Smooth muscle cell of the brain vasculature (primary cell): ENCODE data around the gene NUDT8.
A peak's percentile ranks its signal among the peaks of the same experiment; 100 is the strongest.

Experiments
- DNase-seq: peaks from one replicate; pipeline ENCODE4 v3.0.0-alpha.2; 2012; ENCODE audit warnings: low read depth, low spot score

NUDT8 gene

GRCh38 chr11:67629386-67630227 is at the start of gene NUDT8:
NUDT8 (minus strand) TSS chr11:67629937; CDS start chr11:67629911, 26 bp downstream.
- DNase-seq, result peak; percentile 53

GRCh38 chr11:67675058-67675747 is 45.5 kb upstream of the NUDT8 start:
- DNase-seq, result no peak

- no peak for DNase-seq
Measured at GRCh38 chr11:67674442-67674871, 44.7 kb upstream of the NUDT8 start, which contains the start of gene ALDH3B2. ALDH3B2 (minus strand) TSS chr11:67674623; CDS start chr11:67666935, 7,688 bp downstream.

- no peak for DNase-seq
Measured at GRCh38 chr11:67673902-67674301, 44.2 kb upstream of the NUDT8 start.

GRCh38 chr11:67673358-67673757 is 43.6 kb upstream of the NUDT8 start:
- DNase-seq, result no peak

GRCh38 chr11:67671211-67671520 is 41.4 kb upstream of the NUDT8 start:
- no peak for DNase-seq

GRCh38 chr11:67670316-67671210 is 40.8 kb upstream of the NUDT8 start:
- no peak for DNase-seq

GRCh38 chr11:67668192-67668551 is 38.4 kb upstream of the NUDT8 start:
- no peak for DNase-seq

- DNase-seq, result no peak
Measured at GRCh38 chr11:67667490-67668191, 37.9 kb upstream of the NUDT8 start.

- DNase-seq, result no peak
Measured at GRCh38 chr11:67666676-67667489, 37.1 kb upstream of the NUDT8 start.

GRCh38 chr11:67666303-67666645 is 36.5 kb upstream of the NUDT8 start:
- DNase-seq, result no peak

GRCh38 chr11:67665541-67666302 is 36.0 kb upstream of the NUDT8 start:
- no peak for DNase-seq

GRCh38 chr11:67664696-67665540 is 35.2 kb upstream of the NUDT8 start:
- no peak for DNase-seq

GRCh38 chr11:67664213-67664585 is 34.5 kb upstream of the NUDT8 start:
- DNase-seq, result no peak

GRCh38 chr11:67663532-67664212 is 33.9 kb upstream of the NUDT8 start:
- DNase-seq, result no peak

- no peak for DNase-seq
Measured at GRCh38 chr11:67662835-67663531, 33.2 kb upstream of the NUDT8 start.

GRCh38 chr11:67662142-67662834 is 32.6 kb upstream of the NUDT8 start:
- DNase-seq, result no peak
